Subcutaneous adipose tissue (tissue), 4 donors: ENCODE data around the gene INPP5A. TPM values are rescaled to one million over a fixed set of nuclear protein-coding genes. Genes with fewer than 3 reads are reported as not detected.

Experiments used
- CTCF ChIP-seq: fragments of 450-650 bp; IDR thresholded peaks from one replicate; pipeline ENCODE4 v1.5.1; 2016; ENCODE audit warnings: low read depth, mild to moderate bottlenecking, control low read depth, antibody characterized with exemption, moderate library complexity
- total RNA-seq, 4 donors: library from RNA; depleted of rRNA; stranded (reverse); fragments of >200 nt; gene quantifications; one replicate each; pipeline ENCODE4 v1.1.0, GENCODE V29; 2016

INPP5A gene
- total RNA-seq, 4 donors from 2014 or later, result 23.1 to 34.1 (median 31.6) TPM

DNA sequence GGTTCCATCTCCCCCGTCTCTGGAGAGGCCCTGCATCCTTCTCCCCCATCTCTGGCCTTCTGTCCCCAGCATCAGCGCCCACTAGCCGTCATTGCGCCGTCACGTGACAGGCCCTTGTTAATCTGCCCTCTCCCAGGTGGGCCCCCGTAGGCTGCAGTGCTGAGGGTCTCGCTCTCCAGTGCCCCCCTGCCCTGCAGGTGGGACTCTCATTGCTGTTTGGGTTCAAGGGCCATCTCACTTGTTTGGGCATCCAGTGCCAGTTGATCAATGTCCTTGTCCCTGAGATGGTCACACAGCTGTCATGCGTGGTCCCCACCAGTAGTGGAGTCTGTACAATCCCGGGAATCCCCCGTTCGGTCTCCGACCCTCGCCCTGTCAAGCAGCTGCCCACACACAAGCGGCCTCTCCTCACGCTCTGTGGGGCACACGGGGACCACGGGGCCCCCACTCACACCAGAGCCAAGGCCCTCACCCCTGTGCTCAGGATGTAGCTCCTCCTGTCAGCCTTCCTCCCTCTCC, 114.0 kb downstream of the INPP5A start:
- TF ChIP-seq CTCF, result no peak

DNA sequence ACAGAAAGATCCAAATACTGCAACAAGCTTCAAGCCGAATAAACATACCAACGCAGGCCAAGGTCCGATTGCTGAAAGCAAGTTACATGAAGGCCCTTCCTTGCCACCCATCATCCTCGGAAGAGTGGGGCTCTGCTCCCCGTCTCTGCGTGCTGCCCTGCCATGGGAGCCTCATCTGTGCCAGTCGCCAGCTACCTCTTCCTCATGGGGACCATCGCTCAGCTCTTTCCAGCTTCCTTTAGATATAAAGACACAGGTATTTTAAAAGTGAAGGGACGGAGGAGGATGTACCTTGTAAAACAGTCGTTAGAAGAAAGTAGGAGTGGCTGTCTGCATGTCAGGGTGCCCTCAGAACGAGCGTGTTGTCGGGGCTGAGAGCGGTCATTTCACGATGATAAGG, 114.9 kb downstream of the INPP5A start:
- TF ChIP-seq CTCF, result no peak

DNA sequence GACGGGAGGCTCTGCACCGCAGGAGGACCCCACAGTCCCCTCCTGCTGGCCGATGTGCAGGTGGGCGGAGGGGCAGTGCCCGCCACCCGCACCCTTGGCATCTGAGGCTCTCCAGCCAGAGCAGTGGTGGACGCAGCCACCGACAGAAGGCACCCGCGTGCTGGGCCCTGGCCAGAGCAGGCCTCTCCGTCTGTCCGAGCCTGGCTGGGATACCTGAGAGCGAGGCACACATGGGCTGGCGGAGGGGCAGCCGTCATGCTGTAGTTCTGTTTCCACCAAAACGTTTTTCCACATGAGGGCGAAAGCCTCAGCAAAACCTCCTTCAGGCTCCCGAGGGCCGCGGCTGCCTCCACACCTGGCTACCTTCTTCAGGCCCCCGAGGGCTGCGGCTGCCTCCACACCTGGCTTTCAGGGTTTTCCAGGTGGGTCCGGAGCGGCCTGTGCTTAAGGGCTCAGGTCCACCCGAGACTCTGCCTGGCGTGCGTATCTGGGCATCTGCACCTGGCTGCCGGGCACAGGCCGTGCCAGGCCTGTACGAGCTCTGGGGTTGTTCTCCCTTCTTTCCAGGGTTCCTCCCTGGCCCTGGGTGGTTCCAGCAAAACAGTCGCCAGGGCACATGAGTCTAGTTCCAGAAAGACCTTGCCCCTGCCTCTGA, 115.5 kb downstream of the INPP5A start:
- no peak for TF ChIP-seq CTCF

GRCh38 chr10:132653721-132654120, 116.1 kb downstream of the INPP5A start:
- no peak for TF ChIP-seq CTCF

- TF ChIP-seq CTCF, result no peak
Observed at GRCh38 chr10:132654121-132654571, 116.6 kb downstream of the INPP5A start.

DNA sequence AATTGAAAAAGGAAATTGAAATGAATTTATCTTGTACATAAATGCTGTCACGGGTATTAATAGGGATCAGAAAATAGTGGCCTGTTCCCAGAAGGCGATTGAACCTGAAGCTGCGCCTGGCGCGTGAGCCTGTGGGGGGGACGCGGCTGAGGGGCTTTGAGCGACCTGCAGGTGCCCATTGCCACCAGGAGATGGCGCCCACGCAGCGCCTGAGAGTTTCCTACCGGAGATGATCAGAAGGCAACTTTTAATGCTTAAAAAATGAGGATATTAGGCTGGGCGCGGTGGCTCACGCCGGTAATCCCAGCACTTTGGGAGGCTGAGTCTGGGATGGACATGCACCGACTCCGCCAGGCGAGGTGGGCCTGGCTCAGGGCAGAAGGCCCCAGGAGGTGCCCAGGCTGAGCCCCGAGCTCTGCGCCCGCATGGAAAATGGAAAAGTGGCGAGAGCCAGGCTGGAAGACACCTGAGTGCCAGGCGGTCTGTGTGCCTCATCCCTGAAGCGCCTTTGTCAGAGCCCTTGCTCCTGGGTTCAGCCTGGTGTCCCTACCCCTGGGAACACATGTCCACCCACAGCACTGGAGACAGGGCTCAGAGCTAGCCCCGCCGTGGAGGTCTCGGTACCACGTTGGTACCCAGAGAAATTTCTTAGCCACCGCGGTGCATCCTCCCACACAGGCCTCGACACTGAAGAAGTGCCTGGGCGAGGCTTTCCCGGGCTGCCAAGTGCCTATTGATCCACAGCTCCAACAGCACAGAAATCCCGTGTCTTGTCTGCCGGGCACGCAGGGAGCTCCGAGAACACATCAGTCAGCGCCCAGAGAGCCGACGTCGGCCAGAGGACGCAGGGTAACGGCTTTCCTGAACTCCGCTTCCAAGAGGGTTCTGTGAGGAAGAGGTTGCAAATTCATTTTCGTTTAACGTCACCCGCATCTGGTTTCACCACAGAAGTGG, 117.4 kb downstream of the INPP5A start:
- TF ChIP-seq CTCF, result no peak

- TF ChIP-seq CTCF, result no peak
Observed at GRCh38 chr10:132655735-132656134, 118.1 kb downstream of the INPP5A start.
